WTC11 (cell line): ENCODE data around the gene HIF1A. TPM values are rescaled to one million over a fixed set of nuclear protein-coding genes. Genes with fewer than 3 reads are reported as not detected.

Source experiments
- ATAC-seq: fragments of 200-7000 bp; cut with Tn5 transposase; 2 replicates; pipeline ENCODE4 v1.10.0; 2021; ENCODE audit warnings: mild to moderate bottlenecking, moderate library complexity
- CTCF ChIA-PET: fragments of 300-600 bp; sonication (Branson Sonifier 250); formaldehyde crosslinking; loops from one replicate; lab custom pipeline; 2021; ENCODE audit warnings: antibody characterized with exemption; lab: Charles Lee
- POLR2A ChIA-PET: fragments of 350-600 bp; sonication (Branson Sonifier 250); formaldehyde crosslinking; loops from one replicate; lab custom pipeline; 2021; ENCODE audit warnings: antibody characterized with exemption; lab: Charles Lee
- DNase-seq: peaks from one replicate; pipeline ENCODE4 v3.0.0; 2021; ENCODE audit warnings: low spot score
- H3K27ac Mint-ChIP-seq: 2 replicates; pipeline ENCODE4 v1.8.0; 2021; ENCODE audit warnings: mixed read lengths
- H3K27me3 Mint-ChIP-seq: 2 replicates; pipeline ENCODE4 v1.8.0; 2021; ENCODE audit warnings: low read depth, mild to moderate bottlenecking, moderate library complexity, mixed read lengths
- H3K36me3 Mint-ChIP-seq: 2 replicates; pipeline ENCODE4 v1.8.0; 2021; ENCODE audit warnings: mixed read lengths
- H3K4me1 Mint-ChIP-seq: 2 replicates; pipeline ENCODE4 v1.8.0; 2022; ENCODE audit warnings: mixed read lengths
- H3K4me3 Mint-ChIP-seq: 2 replicates; pipeline ENCODE4 v1.8.0; 2021; ENCODE audit warnings: mild to moderate bottlenecking, moderate library complexity, mixed read lengths
- H3K9me3 Mint-ChIP-seq: 2 replicates; pipeline ENCODE4 v1.8.0; 2021; ENCODE audit warnings: mixed read lengths
- FOXJ3 ChIP-seq: sonication (generic); formaldehyde crosslinking; IDR thresholded peaks from 2 replicates; pipeline ENCODE4 v1.9.0; 2021; ENCODE audit warnings: missing genetic modification reagents, mild to moderate bottlenecking, borderline replicate concordance
- GTF2I ChIP-seq: fragments of 250-450 bp; sonication (Bioruptor Pico); conservative IDR thresholded peaks from 2 replicates; pipeline ENCODE4 v1.4.0; 2021; ENCODE audit warnings: mild to moderate bottlenecking
- HMGA2 ChIP-seq: fragments of 250-450 bp; sonication (Bioruptor Pico); IDR thresholded peaks from 2 replicates; pipeline ENCODE4 v1.4.0; 2021; ENCODE audit warnings: mild to moderate bottlenecking, moderate library complexity
- IRF2 ChIP-seq: sonication (generic); formaldehyde crosslinking; IDR thresholded peaks from 2 replicates; pipeline ENCODE4 v1.8.0; 2022; ENCODE audit warnings: low read depth, missing genetic modification reagents, borderline replicate concordance
- MYBL2 ChIP-seq: sonication (generic); formaldehyde crosslinking; IDR thresholded peaks from 2 replicates; pipeline ENCODE4 v1.8.1; 2023; ENCODE audit warnings: mild to moderate bottlenecking, moderate library complexity, missing genetic modification reagents
- RORB ChIP-seq: fragments of 250-450 bp; sonication (Bioruptor Pico); IDR thresholded peaks from 2 replicates; pipeline ENCODE4 v1.9.0; 2021; ENCODE audit warnings: mild to moderate bottlenecking
- SOX15 ChIP-seq: fragments of 250-450 bp; sonication (Bioruptor Pico); IDR thresholded peaks from 2 replicates; pipeline ENCODE4 v1.9.0; 2021; ENCODE audit warnings: mild to moderate bottlenecking
- SP1 ChIP-seq: sonication (generic); formaldehyde crosslinking; conservative IDR thresholded peaks from 2 replicates; pipeline ENCODE4 v1.8.1; 2022; ENCODE audit warnings: missing genetic modification reagents
- ZBTB21 ChIP-seq: sonication (generic); formaldehyde crosslinking; IDR thresholded peaks from 2 replicates; pipeline ENCODE4 v1.8.1; 2023; ENCODE audit warnings: mild to moderate bottlenecking, missing genetic modification reagents, borderline replicate concordance
- total RNA-seq: library from RNA; stranded (reverse); gene quantifications from 3 replicates; pipeline ENCODE4 v1.2.3, GENCODE V29; 2021
- TF ChIP-seq, protein P1 (sequence below): sonication (generic); formaldehyde crosslinking; IDR thresholded peaks from 2 replicates; pipeline ENCODE4 v1.8.1; 2023; ENCODE audit warnings: mild to moderate bottlenecking, missing genetic modification reagents
- TF ChIP-seq, protein P2 (sequence below): sonication (generic); formaldehyde crosslinking; IDR thresholded peaks from 2 replicates; pipeline ENCODE4 v1.8.1; 2023; ENCODE audit warnings: mild to moderate bottlenecking, missing genetic modification reagents, moderate library complexity
- TF ChIP-seq, protein P3 (sequence below): fragments of 250-450 bp; sonication (Bioruptor Pico); IDR thresholded peaks from 2 replicates; pipeline ENCODE4 v1.9.0; 2021; ENCODE audit warnings: mild to moderate bottlenecking, borderline replicate concordance
- TF ChIP-seq, protein P4 (sequence below): sonication (generic); formaldehyde crosslinking; IDR thresholded peaks from 2 replicates; pipeline ENCODE4 v1.8.0; 2023; ENCODE audit warnings: missing genetic modification reagents
- TF ChIP-seq, protein P5 (sequence below): sonication (generic); formaldehyde crosslinking; IDR thresholded peaks from 2 replicates; pipeline ENCODE4 v1.8.1; 2023; ENCODE audit warnings: mild to moderate bottlenecking, moderate library complexity, missing genetic modification reagents
- TF ChIP-seq, protein P6 (sequence below): fragments of 250-450 bp; sonication (Bioruptor Pico); IDR thresholded peaks from 2 replicates; pipeline ENCODE4 v1.9.0; 2021; ENCODE audit warnings: mild to moderate bottlenecking
- TF ChIP-seq, protein P7 (sequence below): sonication (generic); formaldehyde crosslinking; IDR thresholded peaks from 2 replicates; pipeline ENCODE4 v1.8.0; 2022; ENCODE audit warnings: mild to moderate bottlenecking, missing genetic modification reagents

The HIF1A gene
- total RNA-seq, 1 experiment from 2014 or later = 165 TPM

DNA sequence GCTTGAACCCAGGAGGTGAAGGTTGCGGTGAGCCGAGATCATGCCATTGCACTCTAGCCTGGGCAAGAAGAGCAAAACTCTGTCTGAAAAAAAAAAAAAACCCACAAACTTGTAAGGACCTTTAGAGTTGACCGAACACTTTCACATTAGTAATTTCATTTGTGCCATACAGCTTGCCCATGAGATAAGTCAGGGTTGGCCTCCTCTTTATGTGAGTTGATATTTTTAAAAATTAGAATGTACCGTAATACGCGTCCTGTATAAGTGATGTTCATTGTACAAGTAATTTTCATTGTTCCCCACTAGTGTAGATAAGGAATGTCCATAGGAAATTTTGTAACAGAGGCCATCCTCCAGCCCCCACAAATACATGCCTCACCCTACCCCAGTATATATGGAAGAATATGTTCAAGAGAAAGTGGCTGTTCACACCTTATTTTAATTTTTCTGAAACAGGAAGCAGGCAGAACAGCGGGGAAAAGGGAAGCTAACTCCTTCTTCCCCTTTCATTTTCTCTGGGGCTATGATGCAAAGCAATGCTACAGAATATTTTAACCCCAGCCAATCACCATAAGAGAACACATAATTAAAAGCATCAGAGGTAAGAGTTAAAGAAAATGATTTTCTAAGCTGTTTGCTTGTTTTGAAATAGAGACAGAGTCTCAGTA, 31.9 kb upstream of the HIF1A start (continued):
- TF ChIP-seq, protein P1, sequence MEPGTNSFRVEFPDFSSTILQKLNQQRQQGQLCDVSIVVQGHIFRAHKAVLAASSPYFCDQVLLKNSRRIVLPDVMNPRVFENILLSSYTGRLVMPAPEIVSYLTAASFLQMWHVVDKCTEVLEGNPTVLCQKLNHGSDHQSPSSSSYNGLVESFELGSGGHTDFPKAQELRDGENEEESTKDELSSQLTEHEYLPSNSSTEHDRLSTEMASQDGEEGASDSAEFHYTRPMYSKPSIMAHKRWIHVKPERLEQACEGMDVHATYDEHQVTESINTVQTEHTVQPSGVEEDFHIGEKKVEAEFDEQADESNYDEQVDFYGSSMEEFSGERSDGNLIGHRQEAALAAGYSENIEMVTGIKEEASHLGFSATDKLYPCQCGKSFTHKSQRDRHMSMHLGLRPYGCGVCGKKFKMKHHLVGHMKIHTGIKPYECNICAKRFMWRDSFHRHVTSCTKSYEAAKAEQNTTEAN (CRISPR knock-in tag) = no peak
- no peak for TF ChIP-seq SOX15 (CRISPR knock-in tag)
- no peak for TF ChIP-seq IRF2 (CRISPR knock-in tag)
- TF ChIP-seq, protein P2, sequence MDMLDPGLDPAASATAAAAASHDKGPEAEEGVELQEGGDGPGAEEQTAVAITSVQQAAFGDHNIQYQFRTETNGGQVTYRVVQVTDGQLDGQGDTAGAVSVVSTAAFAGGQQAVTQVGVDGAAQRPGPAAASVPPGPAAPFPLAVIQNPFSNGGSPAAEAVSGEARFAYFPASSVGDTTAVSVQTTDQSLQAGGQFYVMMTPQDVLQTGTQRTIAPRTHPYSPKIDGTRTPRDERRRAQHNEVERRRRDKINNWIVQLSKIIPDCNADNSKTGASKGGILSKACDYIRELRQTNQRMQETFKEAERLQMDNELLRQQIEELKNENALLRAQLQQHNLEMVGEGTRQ (CRISPR knock-in tag) = no peak
- no peak for TF ChIP-seq RORB (CRISPR knock-in tag)
- TF ChIP-seq GTF2I (CRISPR knock-in tag) = no peak
- no peak for TF ChIP-seq SP1 (CRISPR knock-in tag)
- TF ChIP-seq FOXJ3 = no peak

DNA sequence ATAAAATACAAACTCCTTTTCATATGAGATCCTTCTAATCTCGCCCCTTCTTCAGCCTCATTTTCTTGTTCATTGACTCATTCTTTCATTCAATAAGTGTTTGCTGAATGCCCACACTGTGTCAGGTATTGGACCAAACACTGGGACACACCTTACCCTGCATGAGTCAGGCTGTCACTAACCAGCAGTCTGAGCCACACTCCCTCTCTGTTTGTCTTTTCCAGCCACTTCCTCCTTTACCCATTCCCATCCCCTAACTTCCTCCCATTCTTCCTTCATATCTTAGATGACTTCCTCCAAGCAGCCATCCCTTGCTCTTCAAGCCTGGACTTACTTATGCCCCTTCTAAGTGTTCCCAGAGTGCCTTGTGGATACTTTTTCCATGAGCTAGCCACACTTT, 27.0 kb upstream of the HIF1A start:
- ChIA-PET CTCF (no interaction called here), POLR2A (interaction anchor here (0.7 kb wide), 1 partner anchor 27 kb away, joined by 3 read pairs; the partner anchor contains the start of gene HIF1A)
- Mint-ChIP-seq H3K4me3 (no peak overlapping the region), H3K36me3 (no peaks in the 10 kb centered on the region), H3K27ac (no peak overlapping the region), H3K27me3 (no peaks in the 10 kb centered on the region), H3K4me1 (peaks cover 4% of the 10 kb centered on the region), H3K9me3 (no peaks in the 10 kb centered on the region)
- TF ChIP-seq ZBTB21 (CRISPR knock-in tag) = no peak
- ATAC-seq (no peak), DNase-seq (no peak)

DNA sequence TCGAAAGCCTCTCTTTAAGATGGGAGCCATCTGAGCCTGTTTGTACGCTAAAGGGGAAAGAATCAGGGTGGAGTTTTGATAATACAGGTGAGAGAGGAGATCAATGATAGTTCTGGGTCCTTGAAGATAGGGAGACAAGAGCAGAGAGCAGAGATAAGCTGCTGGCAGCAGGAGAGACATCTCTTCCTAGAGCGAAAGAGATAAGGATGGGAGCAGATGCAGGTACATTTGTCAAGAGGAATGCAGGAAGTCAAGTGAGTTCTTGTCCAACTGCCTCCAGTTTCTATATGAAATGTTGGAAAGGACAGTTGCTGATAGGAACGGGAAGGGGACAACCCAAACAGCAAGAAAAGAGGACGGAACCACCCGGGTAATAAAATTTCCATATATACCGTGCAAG, 24.7 kb upstream of the HIF1A start:
- H3K4me1 Mint-ChIP-seq = peaks cover 14% of the 10 kb centered on the region
- ATAC-seq (no peak), DNase-seq (no peak)
- no peak overlapping the region for H3K27ac Mint-ChIP-seq
- ChIA-PET POLR2A (no interaction called here), CTCF (no interaction called here)
- H3K4me3 Mint-ChIP-seq = no peak overlapping the region
- no peaks in the 10 kb centered on the region for H3K9me3 Mint-ChIP-seq
- no peaks in the 10 kb centered on the region for H3K27me3 Mint-ChIP-seq
- no peaks in the 10 kb centered on the region for H3K36me3 Mint-ChIP-seq
- no peak for TF ChIP-seq MYBL2 (CRISPR knock-in tag)
- TF ChIP-seq, protein P2 (CRISPR knock-in tag) = no peak
- no peak for TF ChIP-seq GTF2I (CRISPR knock-in tag)
- TF ChIP-seq ZBTB21 (CRISPR knock-in tag) = no peak
- TF ChIP-seq, protein P1 (CRISPR knock-in tag) = no peak
- no peak for TF ChIP-seq HMGA2 (CRISPR knock-in tag)
- TF ChIP-seq, protein P3, sequence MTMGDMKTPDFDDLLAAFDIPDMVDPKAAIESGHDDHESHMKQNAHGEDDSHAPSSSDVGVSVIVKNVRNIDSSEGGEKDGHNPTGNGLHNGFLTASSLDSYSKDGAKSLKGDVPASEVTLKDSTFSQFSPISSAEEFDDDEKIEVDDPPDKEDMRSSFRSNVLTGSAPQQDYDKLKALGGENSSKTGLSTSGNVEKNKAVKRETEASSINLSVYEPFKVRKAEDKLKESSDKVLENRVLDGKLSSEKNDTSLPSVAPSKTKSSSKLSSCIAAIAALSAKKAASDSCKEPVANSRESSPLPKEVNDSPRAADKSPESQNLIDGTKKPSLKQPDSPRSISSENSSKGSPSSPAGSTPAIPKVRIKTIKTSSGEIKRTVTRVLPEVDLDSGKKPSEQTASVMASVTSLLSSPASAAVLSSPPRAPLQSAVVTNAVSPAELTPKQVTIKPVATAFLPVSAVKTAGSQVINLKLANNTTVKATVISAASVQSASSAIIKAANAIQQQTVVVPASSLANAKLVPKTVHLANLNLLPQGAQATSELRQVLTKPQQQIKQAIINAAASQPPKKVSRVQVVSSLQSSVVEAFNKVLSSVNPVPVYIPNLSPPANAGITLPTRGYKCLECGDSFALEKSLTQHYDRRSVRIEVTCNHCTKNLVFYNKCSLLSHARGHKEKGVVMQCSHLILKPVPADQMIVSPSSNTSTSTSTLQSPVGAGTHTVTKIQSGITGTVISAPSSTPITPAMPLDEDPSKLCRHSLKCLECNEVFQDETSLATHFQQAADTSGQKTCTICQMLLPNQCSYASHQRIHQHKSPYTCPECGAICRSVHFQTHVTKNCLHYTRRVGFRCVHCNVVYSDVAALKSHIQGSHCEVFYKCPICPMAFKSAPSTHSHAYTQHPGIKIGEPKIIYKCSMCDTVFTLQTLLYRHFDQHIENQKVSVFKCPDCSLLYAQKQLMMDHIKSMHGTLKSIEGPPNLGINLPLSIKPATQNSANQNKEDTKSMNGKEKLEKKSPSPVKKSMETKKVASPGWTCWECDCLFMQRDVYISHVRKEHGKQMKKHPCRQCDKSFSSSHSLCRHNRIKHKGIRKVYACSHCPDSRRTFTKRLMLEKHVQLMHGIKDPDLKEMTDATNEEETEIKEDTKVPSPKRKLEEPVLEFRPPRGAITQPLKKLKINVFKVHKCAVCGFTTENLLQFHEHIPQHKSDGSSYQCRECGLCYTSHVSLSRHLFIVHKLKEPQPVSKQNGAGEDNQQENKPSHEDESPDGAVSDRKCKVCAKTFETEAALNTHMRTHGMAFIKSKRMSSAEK (CRISPR knock-in tag) = no peak
- TF ChIP-seq, protein P4, sequence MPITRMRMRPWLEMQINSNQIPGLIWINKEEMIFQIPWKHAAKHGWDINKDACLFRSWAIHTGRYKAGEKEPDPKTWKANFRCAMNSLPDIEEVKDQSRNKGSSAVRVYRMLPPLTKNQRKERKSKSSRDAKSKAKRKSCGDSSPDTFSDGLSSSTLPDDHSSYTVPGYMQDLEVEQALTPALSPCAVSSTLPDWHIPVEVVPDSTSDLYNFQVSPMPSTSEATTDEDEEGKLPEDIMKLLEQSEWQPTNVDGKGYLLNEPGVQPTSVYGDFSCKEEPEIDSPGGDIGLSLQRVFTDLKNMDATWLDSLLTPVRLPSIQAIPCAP (CRISPR knock-in tag) = no peak
- TF ChIP-seq, protein P5, sequence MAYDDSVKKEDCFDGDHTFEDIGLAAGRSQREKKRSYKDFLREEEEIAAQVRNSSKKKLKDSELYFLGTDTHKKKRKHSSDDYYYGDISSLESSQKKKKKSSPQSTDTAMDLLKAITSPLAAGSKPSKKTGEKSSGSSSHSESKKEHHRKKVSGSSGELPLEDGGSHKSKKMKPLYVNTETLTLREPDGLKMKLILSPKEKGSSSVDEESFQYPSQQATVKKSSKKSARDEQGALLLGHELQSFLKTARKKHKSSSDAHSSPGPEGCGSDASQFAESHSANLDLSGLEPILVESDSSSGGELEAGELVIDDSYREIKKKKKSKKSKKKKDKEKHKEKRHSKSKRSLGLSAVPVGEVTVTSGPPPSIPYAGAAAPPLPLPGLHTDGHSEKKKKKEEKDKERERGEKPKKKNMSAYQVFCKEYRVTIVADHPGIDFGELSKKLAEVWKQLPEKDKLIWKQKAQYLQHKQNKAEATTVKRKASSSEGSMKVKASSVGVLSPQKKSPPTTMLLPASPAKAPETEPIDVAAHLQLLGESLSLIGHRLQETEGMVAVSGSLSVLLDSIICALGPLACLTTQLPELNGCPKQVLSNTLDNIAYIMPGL = no peak
- TF ChIP-seq, protein P6, sequence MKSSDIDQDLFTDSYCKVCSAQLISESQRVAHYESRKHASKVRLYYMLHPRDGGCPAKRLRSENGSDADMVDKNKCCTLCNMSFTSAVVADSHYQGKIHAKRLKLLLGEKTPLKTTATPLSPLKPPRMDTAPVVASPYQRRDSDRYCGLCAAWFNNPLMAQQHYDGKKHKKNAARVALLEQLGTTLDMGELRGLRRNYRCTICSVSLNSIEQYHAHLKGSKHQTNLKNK (CRISPR knock-in tag) = no peak
- TF ChIP-seq, protein P7, sequence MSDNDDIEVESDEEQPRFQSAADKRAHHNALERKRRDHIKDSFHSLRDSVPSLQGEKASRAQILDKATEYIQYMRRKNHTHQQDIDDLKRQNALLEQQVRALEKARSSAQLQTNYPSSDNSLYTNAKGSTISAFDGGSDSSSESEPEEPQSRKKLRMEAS (CRISPR knock-in tag) = no peak
